K562 treated with DMSO at 1 percent for 48 hours (cell line): ENCODE data around the gene RNF223. TPM values are rescaled to one million over a fixed set of nuclear protein-coding genes. Genes with fewer than 3 reads are reported as not detected.

Experiments used
- total RNA-seq: library from RNA; unstranded; fragments of 300-600 nt; gene quantifications from 2 replicates; pipeline ENCODE4 v1.2.3, GENCODE V29; 2022; ENCODE audit warnings: low replicate concordance; ENCODE audit errors: extremely low read depth

RNF223 gene
- total RNA-seq, result not detected in 2 replicates

DNA sequence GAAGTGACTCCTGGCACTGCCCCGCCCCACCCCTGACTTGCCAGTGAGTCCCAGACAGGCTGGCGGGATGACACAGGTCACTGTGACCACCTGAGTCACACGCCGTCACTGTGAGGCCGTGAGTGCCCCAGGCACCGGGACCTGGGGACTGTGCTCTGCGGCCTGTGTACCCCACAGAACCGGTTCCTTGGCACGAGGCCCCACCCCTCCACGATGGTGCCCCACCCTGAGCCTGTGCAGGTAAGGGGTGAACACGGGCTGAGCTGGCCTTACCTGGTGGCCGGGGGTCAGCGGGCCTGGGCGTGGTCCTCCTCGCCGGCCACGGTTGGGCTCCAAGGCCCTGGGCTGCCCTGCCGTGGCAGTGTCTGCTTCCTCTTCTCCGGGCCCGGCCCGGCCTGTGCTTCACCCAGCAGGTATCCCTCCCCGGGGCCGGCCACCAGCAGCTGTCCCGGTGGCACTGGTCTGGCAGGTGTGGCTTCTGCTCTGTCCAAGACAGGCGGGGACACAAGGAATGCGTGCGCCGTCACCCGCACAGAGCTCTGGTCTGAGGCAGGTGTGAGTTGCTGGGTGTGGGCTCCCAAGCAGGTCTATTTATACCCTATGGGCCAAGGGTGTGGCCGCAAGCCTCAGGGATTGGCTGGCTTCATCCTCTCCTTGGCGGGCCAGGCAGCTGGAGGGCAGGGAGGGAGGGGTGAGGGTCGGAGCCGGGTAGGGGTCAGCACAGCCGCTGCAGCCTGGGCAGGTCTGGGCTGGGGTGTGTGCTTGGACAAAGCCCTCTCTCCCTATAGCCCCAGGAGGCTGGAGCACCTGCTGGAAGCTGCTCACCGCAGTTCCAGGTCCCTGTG is at the start of gene RNF223:
Gene RNF223, minus strand, starts transcription at position 564 of the 845 bp plus-strand sequence. CDS start 1,740 bp downstream, outside the sequence.

DNA sequence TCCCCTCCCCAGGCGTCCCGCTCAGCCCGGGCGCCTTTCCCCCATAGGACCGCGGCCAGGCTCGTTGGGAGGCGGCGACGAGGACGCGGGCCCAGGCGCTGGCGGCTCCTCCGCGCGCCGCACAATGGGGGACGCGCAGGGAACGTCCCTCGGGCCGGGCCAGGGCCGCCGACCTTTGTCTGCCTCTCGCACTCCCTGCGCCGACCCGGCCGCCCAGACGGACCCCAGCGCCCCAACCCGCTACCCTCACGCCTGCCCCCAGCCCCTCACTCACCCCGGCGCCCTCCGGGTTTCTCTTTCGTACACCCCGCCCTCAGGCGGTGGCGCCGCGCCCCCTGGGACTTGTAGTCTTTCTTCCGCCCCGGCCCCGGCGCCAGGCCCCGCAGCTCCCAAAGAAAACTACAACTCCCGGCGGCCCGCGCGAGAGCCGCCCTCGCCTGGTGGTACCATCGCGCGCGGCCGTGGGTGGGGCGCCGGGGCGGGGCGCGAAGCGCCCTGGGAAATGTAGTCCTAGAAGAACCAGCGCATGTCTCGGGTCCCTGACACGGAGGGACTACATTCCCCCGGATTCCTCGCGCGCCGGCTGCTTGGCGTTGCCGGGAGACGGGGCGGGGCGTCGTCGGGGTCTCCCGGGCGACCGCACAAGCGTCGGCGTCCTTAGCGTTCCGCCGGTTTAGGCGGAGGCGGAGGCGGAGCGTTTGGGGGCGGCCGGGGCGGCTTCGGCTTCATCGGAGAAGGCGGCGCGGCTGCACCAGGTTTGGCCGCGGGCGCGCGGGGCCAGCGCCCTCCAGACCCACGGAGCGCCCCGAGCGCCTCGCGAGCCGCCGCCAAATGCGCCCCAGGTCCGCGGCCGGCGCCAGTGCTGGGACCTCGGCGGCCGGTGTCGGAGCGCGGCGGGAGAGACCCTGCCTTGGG is 41.9 kb upstream of the RNF223 start, which contains the start of gene C1orf159:
Gene C1orf159, minus strand, starts transcription at position 304 of the 915 bp plus-strand sequence. CDS start 24,546 bp downstream, outside the sequence.

Other genes starting within 250 kb of the RNF223 start
- not detected in 2 replicates for gene SAMD11, start 150.4 kb downstream of the RNF223 start, total RNA-seq
- not detected in 2 replicates for gene NOC2L, start 115.0 kb downstream of the RNF223 start, total RNA-seq
- gene KLHL17, start 113.7 kb downstream of the RNF223 start, total RNA-seq, result not detected in 2 replicates
- not detected in 2 replicates for gene PLEKHN1, start 107.8 kb downstream of the RNF223 start, total RNA-seq
- not detected in 2 replicates for gene PERM1, start 92.2 kb downstream of the RNF223 start, total RNA-seq
- not detected in 2 replicates for gene HES4, start 74.2 kb downstream of the RNF223 start, total RNA-seq
- gene ISG15, start 60.8 kb downstream of the RNF223 start, total RNA-seq, result not detected in 2 replicates
- gene AGRN, start 54.2 kb downstream of the RNF223 start, total RNA-seq, result 106 TPM in 1 of 2 replicates, not detected in the other
- not detected in 2 replicates for gene C1orf159, start 41.8 kb upstream of the RNF223 start, total RNA-seq
- not detected in 2 replicates for gene TTLL10, start 99.6 kb upstream of the RNF223 start, total RNA-seq
- gene TNFRSF18, start 132.3 kb upstream of the RNF223 start, total RNA-seq, result not detected in 2 replicates
- gene TNFRSF4, start 139.8 kb upstream of the RNF223 start, total RNA-seq, result not detected in 2 replicates
- not detected in 2 replicates for gene SDF4, start 157.7 kb upstream of the RNF223 start, total RNA-seq
- gene B3GALT6, start 157.9 kb upstream of the RNF223 start, total RNA-seq, result not detected in 2 replicates
- not detected in 2 replicates for gene C1QTNF12, start 172.4 kb upstream of the RNF223 start, total RNA-seq
- not detected in 2 replicates for gene UBE2J2, start 199.5 kb upstream of the RNF223 start, total RNA-seq
- not detected in 2 replicates for gene SCNN1D, start 206.1 kb upstream of the RNF223 start, total RNA-seq
- 171 TPM in 1 of 2 replicates, not detected in the other for gene ACAP3, start 233.6 kb upstream of the RNF223 start, total RNA-seq
- gene PUSL1, start 234.3 kb upstream of the RNF223 start, total RNA-seq, result not detected in 2 replicates